Neural progenitor cell (in vitro differentiated cells): ENCODE results near the gene RGS18. TPM values are rescaled to one million over a fixed set of nuclear protein-coding genes. Genes with fewer than 3 reads are reported as not detected.
"Not testable (repeated sequence)": the region's sequence is repeated elsewhere in the genome, so short reads cannot be mapped to it uniquely, and the experiment has no call there.

ENCODE experiments used
- DNase-seq: peaks from one replicate; pipeline ENCODE4 v3.0.0-alpha.2; 2016; ENCODE audit warnings: low spot score
- H2AFZ ChIP-seq: fragments of 200-600 bp; sonication (generic); replicated peaks from 2 replicates; pipeline ENCODE4 v1.6.1; 2016; ENCODE audit warnings: antibody characterized with exemption
- H3F3A ChIP-seq: fragments of 200-600 bp; sonication (generic); 2 replicates; pipeline ENCODE4 v1.6.1; 2016; ENCODE audit warnings: antibody characterized with exemption, low read depth
- H3K27ac ChIP-seq: fragments of 200-600 bp; sonication (generic); 2 replicates; pipeline ENCODE4 v1.5.1; 2016; ENCODE audit warnings: mild to moderate bottlenecking
- H3K27me3 ChIP-seq: fragments of 200-600 bp; sonication (generic); 2 replicates; pipeline ENCODE4 v1.6.1; 2016; ENCODE audit warnings: mild to moderate bottlenecking, moderate library complexity
- H3K36me3 ChIP-seq: fragments of 200-600 bp; sonication (generic); 2 replicates; pipeline ENCODE4 v1.5.1; 2016
- H3K4me1 ChIP-seq: fragments of 200-600 bp; sonication (generic); 2 replicates; pipeline ENCODE4 v1.6.1; 2016; ENCODE audit warnings: mixed run types
- H3K4me2 ChIP-seq: fragments of 200-600 bp; sonication (generic); 2 replicates; pipeline ENCODE4 v1.6.1; 2016
- H3K4me3 ChIP-seq: fragments of 200-600 bp; sonication (generic); 2 replicates; pipeline ENCODE4 v1.5.1; 2016
- H3K79me2 ChIP-seq: fragments of 200-600 bp; sonication (generic); 2 replicates; pipeline ENCODE4 v1.6.1; 2016; ENCODE audit warnings: low read depth
- H3K9ac ChIP-seq: fragments of 200-600 bp; sonication (generic); 2 replicates; pipeline ENCODE4 v1.6.1; 2016
- H3K9me3 ChIP-seq: fragments of 200-600 bp; sonication (generic); 2 replicates; pipeline ENCODE4 v1.5.1; 2016; ENCODE audit warnings: low read depth
- H4K20me1 ChIP-seq: fragments of 200-600 bp; sonication (generic); 2 replicates; pipeline ENCODE4 v1.6.1; 2016; ENCODE audit warnings: low read depth
- H3K27ac Mint-ChIP-seq: 3 replicates; pipeline ENCODE4 v1.8.0; 2021; ENCODE audit warnings: mixed read lengths
- H3K27me3 Mint-ChIP-seq: 2 replicates; pipeline ENCODE4 v1.8.0; 2022; ENCODE audit warnings: low read depth, mild to moderate bottlenecking, inconsistent platforms, moderate library complexity, mixed read lengths; ENCODE audit not compliant: insufficient read depth
- H3K36me3 Mint-ChIP-seq: 3 replicates; pipeline ENCODE4 v1.8.0; 2021; ENCODE audit warnings: mixed read lengths
- H3K4me1 Mint-ChIP-seq: 3 replicates; pipeline ENCODE4 v1.8.0; 2021; ENCODE audit warnings: mixed read lengths
- H3K4me3 Mint-ChIP-seq: 3 replicates; pipeline ENCODE4 v1.8.0; 2021; ENCODE audit warnings: mild to moderate bottlenecking, moderate library complexity, mixed read lengths
- H3K9me3 Mint-ChIP-seq: 3 replicates; pipeline ENCODE4 v1.8.0; 2020; ENCODE audit warnings: mixed read lengths
- CTCF ChIP-seq: fragments of 200-600 bp; sonication (generic); IDR thresholded peaks from 2 replicates; pipeline ENCODE4 v1.5.1; 2017; ENCODE audit warnings: antibody characterized with exemption, mild to moderate bottlenecking
- EZH2 ChIP-seq: fragments of 200-600 bp; sonication (generic); IDR thresholded peaks from 2 replicates; pipeline ENCODE4 v1.6.1; 2017; ENCODE audit warnings: antibody characterized with exemption, mild to moderate bottlenecking, moderate library complexity
- EZH2phosphoT487 ChIP-seq: fragments of 200-600 bp; sonication (generic); IDR thresholded peaks from 2 replicates; pipeline ENCODE4 v1.6.1; 2017; ENCODE audit warnings: antibody characterized with exemption
- total RNA-seq: library from RNA; depleted of rRNA; stranded (reverse); fragments of >200 nt; gene quantifications from 2 replicates; pipeline ENCODE4 v1.2.3, GENCODE V29; 2015; ENCODE audit warnings: low replicate concordance

The RGS18 gene
- total RNA-seq, 1 donor from 2014 or later = not detected

GRCh38 chr1:192227330-192227729 is 69.1 kb downstream of the RGS18 start:
- no peaks in the 10 kb centered on the region for H3F3A ChIP-seq
- H3K4me3 ChIP-seq = no peak overlapping the region
- H3K4me2 ChIP-seq = no peak overlapping the region
- Mint-ChIP-seq H3K4me1 (no peaks in the 10 kb centered on the region), H3K4me3 (no peak overlapping the region), H3K36me3 (no peaks in the 10 kb centered on the region), H3K27me3 (peaks cover 2% of the 10 kb centered on the region), H3K9me3 (no peaks in the 10 kb centered on the region), H3K27ac (no peak overlapping the region)
- H4K20me1 ChIP-seq = no peaks in the 10 kb centered on the region
- no peak overlapping the region for H2AFZ ChIP-seq
- no peaks in the 10 kb centered on the region for H3K36me3 ChIP-seq
- H3K27ac ChIP-seq = no peak overlapping the region
- TF ChIP-seq CTCF (no peak), EZH2phosphoT487 (no peak), EZH2 (no peak)
- no peaks in the 10 kb centered on the region for H3K4me1 ChIP-seq
- no peaks in the 10 kb centered on the region for H3K79me2 ChIP-seq
- no peak overlapping the region for H3K9ac ChIP-seq
- no peaks in the 10 kb centered on the region for H3K9me3 ChIP-seq
- no peaks in the 10 kb centered on the region for H3K27me3 ChIP-seq
- no peak for DNase-seq

- H3F3A ChIP-seq, H3K36me3 ChIP-seq, H2AFZ ChIP-seq, H3K4me1 ChIP-seq, H3K4me2 ChIP-seq, H3K9me3 ChIP-seq, H3K27me3 Mint-ChIP-seq, H3K36me3 Mint-ChIP-seq, H3K4me1 Mint-ChIP-seq, H3K9me3 Mint-ChIP-seq, H3K27ac ChIP-seq, H3K4me3 Mint-ChIP-seq, H3K79me2 ChIP-seq, H4K20me1 ChIP-seq, H3K9ac ChIP-seq, H3K27me3 ChIP-seq, DNase-seq, H3K4me3 ChIP-seq, H3K27ac Mint-ChIP-seq: not testable (repeated sequence)
Observed at GRCh38 chr1:192227980-192228379, 69.7 kb downstream of the RGS18 start.

GRCh38 chr1:192232817-192233417 is 74.7 kb downstream of the RGS18 start:
- H3K9ac ChIP-seq = no peak overlapping the region
- Mint-ChIP-seq H3K36me3 (no peaks in the 10 kb centered on the region), H3K4me1 (no peaks in the 10 kb centered on the region), H3K4me3 (no peak overlapping the region), H3K27ac (no peak overlapping the region), H3K27me3 (no peaks in the 10 kb centered on the region), H3K9me3 (no peaks in the 10 kb centered on the region)
- H3K4me1 ChIP-seq = no peaks in the 10 kb centered on the region
- H3K4me3 ChIP-seq = no peak overlapping the region
- no peaks in the 10 kb centered on the region for H3K27me3 ChIP-seq
- H3K27ac ChIP-seq = no peak overlapping the region
- H3F3A ChIP-seq = no peaks in the 10 kb centered on the region
- H2AFZ ChIP-seq = peak overlapping the region; percentile 59
- H3K9me3 ChIP-seq = no peaks in the 10 kb centered on the region
- no peak overlapping the region for H3K4me2 ChIP-seq
- no peaks in the 10 kb centered on the region for H3K36me3 ChIP-seq
- no peaks in the 10 kb centered on the region for H4K20me1 ChIP-seq
- TF ChIP-seq EZH2phosphoT487 (no peak), EZH2 (no peak), CTCF (no peak)
- H3K79me2 ChIP-seq = no peaks in the 10 kb centered on the region
- no peak for DNase-seq

GRCh38 chr1:192235127-192235526 is 76.9 kb downstream of the RGS18 start:
- Mint-ChIP-seq H3K4me1 (no peaks in the 10 kb centered on the region), H3K9me3 (no peaks in the 10 kb centered on the region), H3K4me3 (no peak overlapping the region), H3K27me3 (no peaks in the 10 kb centered on the region), H3K27ac (no peak overlapping the region), H3K36me3 (no peaks in the 10 kb centered on the region)
- H3K9me3 ChIP-seq = no peaks in the 10 kb centered on the region
- H3K4me3 ChIP-seq = no peak overlapping the region
- H2AFZ ChIP-seq = no peak overlapping the region
- H3K79me2 ChIP-seq = no peaks in the 10 kb centered on the region
- H3K36me3 ChIP-seq = no peaks in the 10 kb centered on the region
- no peaks in the 10 kb centered on the region for H3K27me3 ChIP-seq
- no peak overlapping the region for H3K4me2 ChIP-seq
- H4K20me1 ChIP-seq = no peaks in the 10 kb centered on the region
- no peak overlapping the region for H3K9ac ChIP-seq
- no peak overlapping the region for H3K27ac ChIP-seq
- no peaks in the 10 kb centered on the region for H3F3A ChIP-seq
- no peaks in the 10 kb centered on the region for H3K4me1 ChIP-seq
- TF ChIP-seq CTCF = no peak
- no peak for TF ChIP-seq EZH2
- TF ChIP-seq EZH2phosphoT487 = no peak
- DNase-seq = no peak

Other genes with a start within 250 kb of the RGS18 start
- not detected in 2 replicates for gene RGS21, start 158.5 kb downstream of the RGS18 start, total RNA-seq